Mesenteric fat pad (tissue), 1 donor: ENCODE results near the gene BBS12. TPM values are rescaled to one million over a fixed set of nuclear protein-coding genes. Genes with fewer than 3 reads are reported as not detected.

ENCODE experiments used
- DNase-seq: peaks from one replicate; pipeline ENCODE4 v3.0.0-alpha.2; 2020; ENCODE audit warnings: low spot score
- total RNA-seq: library from RNA; stranded (reverse); fragmentation: NEBNext Ultra II Directional; extraction: Animal tissue kit (Norgen Biotek cat#: 25700); gene quantifications from one replicate; pipeline ENCODE4 v1.2.1, GENCODE V29; 2021
- donor health status: DM: yes; HTN: yes; CAD: no.

The BBS12 gene
- total RNA-seq, 1 donor from 2014 or later, result 1.9 TPM

GRCh38 chr4:122793811-122794210 lies 61.3 kb downstream of the BBS12 start:
- DNase-seq, result no peak

Other genes starting within 250 kb of the BBS12 start
- not detected for gene IL21, start 111.6 kb upstream of the BBS12 start, total RNA-seq
- 39.1 TPM for gene FGF2, start 94.1 kb downstream of the BBS12 start, total RNA-seq
- gene NUDT6, start 189.9 kb downstream of the BBS12 start, total RNA-seq, result 5.5 TPM